Panc1 (cell line): Measurements from ENCODE around the gene PPIE. TPM values are rescaled to one million over a fixed set of nuclear protein-coding genes. Genes with fewer than 3 reads are reported as not detected.

ENCODE experiments used
- ATAC-seq: fragments of 200-7000 bp; cut with Tn5 transposase; 2 replicates; pipeline ENCODE4 v1.9.1; 2020; ENCODE audit warnings: mild to moderate bottlenecking, moderate library complexity
- BruUV-seq: library from RNA; stranded (reverse); fragments of 400-500 nt; replicated peaks from 2 replicates; lab custom pipeline; 2021; lab: Mats Ljungman, UMichigan
- CTCF ChIA-PET: fragments of 300-600 bp; sonication (Branson Sonifier 250); formaldehyde crosslinking; loops from one replicate; lab custom pipeline; 2022; ENCODE audit warnings: antibody characterized with exemption; lab: Charles Lee
- POLR2A ChIA-PET: fragments of 300-600 bp; sonication (Branson Sonifier 250); formaldehyde crosslinking; loops from one replicate; lab custom pipeline; 2022; ENCODE audit warnings: antibody characterized with exemption; lab: Charles Lee
- DNase-seq: peaks from one replicate; pipeline ENCODE4 v3.0.0-alpha.2; 2010; ENCODE audit warnings: low read depth, low spot score
- H3K27ac ChIP-seq: 2 replicates; pipeline ENCODE4 v1.5.1; 2011; ENCODE audit warnings: mild to moderate bottlenecking, low read length, inconsistent platforms
- H3K27me3 ChIP-seq: fragments of 200-500 bp; sonication (Bioruptor generic); 2 replicates; pipeline ENCODE4 v1.6.0; 2014; ENCODE audit warnings: low read length, inconsistent platforms; ENCODE audit not compliant: control insufficient read depth, insufficient read depth
- H3K36me3 ChIP-seq: fragments of 200-500 bp; sonication (Bioruptor generic); 2 replicates; pipeline ENCODE4 v1.5.1; 2014; ENCODE audit warnings: inconsistent platforms, mild to moderate bottlenecking, low read length, moderate library complexity; ENCODE audit not compliant: control insufficient read depth, insufficient read depth
- H3K4me1 ChIP-seq: 2 replicates; pipeline ENCODE4 v1.5.1; 2011; ENCODE audit warnings: inconsistent platforms, mild to moderate bottlenecking, low read length, moderate library complexity; ENCODE audit not compliant: control insufficient read depth, insufficient read depth
- H3K4me3 ChIP-seq, 2 experiments: 2 replicates each; pipeline ENCODE4 v1.5.1; 2011 to 2012; ENCODE audit warnings: low read depth in 2 of 2, low read length in 2 of 2, mild to moderate bottlenecking in 2 of 2, inconsistent platforms in 1 of 2, moderate library complexity in 1 of 2
- H3K9me3 ChIP-seq: fragments of 200-500 bp; sonication (Bioruptor generic); 2 replicates; pipeline ENCODE4 v1.5.1; 2014; ENCODE audit warnings: low read depth, mild to moderate bottlenecking, inconsistent platforms, low read length, moderate library complexity; ENCODE audit not compliant: control insufficient read depth, insufficient read depth
- POLR2AphosphoS5 ChIP-seq: IDR thresholded peaks from 2 replicates; pipeline ENCODE4 v1.6.1; 2012; ENCODE audit warnings: mild to moderate bottlenecking, low read depth, low read length, moderate library complexity
- SIN3A ChIP-seq: IDR thresholded peaks from 2 replicates; pipeline ENCODE4 v1.6.1; 2012; ENCODE audit warnings: low read depth, mild to moderate bottlenecking, low read length, moderate library complexity, borderline replicate concordance; ENCODE audit not compliant: insufficient read depth
- TCF7L2 ChIP-seq: IDR thresholded peaks from 2 replicates; pipeline ENCODE4 v1.6.1; 2011; ENCODE audit warnings: mild to moderate bottlenecking, low read depth, low read length, inconsistent platforms
- in situ Hi-C: cut with HindIII; loops from 2 replicates; pipeline ENCODE4 v1.10.0; 2016; ENCODE audit warnings: low sequenced_read_pairs, low pct_unique_long_range_greater_than_20kb
- intact Hi-C: fragments of 100-400 bp; cut with micrococcal nuclease; formaldehyde crosslinking; loops from one replicate; pipeline ENCODE4 v1.10.0; 2022; ENCODE audit not compliant: unreplicated experiment
- total RNA-seq: library from RNA; stranded (reverse); gene quantifications from one replicate; pipeline ENCODE4 v1.2.1, GENCODE V29; 2021; ENCODE audit not compliant: unreplicated experiment
- TF ChIP-seq, protein P1 (sequence below), 2 experiments: IDR thresholded peaks; 2 replicates each; pipeline ENCODE4 v1.6.1; 2011 to 2012; ENCODE audit warnings: low read depth in 2 of 2, control low read depth in 1 of 2, low read length in 1 of 2, mild to moderate bottlenecking in 1 of 2, moderate library complexity in 1 of 2; ENCODE audit not compliant: insufficient read depth in 1 of 2
- TF ChIP-seq, protein P2 (sequence below): fragments of 450-650 bp; IDR thresholded peaks from 2 replicates; pipeline ENCODE4 v1.5.1; 2017; ENCODE audit warnings: mild to moderate bottlenecking

The PPIE gene
- total RNA-seq, 1 experiment from 2014 or later = 53.0 TPM

DNA sequence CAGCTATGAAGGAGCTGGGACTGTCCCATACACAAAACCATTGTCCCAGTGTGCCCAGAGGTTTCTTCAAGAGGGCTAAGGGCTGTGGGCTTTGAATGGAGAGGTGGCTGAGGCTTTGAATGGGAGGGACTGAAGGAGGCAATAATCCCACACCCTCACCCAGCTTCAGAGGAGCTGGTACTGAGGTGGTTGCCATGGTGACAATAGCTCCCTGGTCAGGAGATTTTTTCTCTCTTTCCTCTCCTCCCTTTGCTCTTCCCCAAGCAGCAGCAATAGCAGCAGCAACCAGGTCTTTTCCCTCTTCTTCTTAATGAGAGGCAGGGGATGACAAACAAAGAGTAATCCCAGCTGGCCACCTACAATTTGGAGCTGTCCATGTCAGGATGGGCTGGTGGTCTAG, 49.0 kb upstream of the PPIE start:
- Histone ChIP-seq H3K36me3 (no peaks in the 10 kb centered on the region), H3K4me1 (peaks cover 3% of the 10 kb centered on the region; the same call in 1 of the 2 replicates), H3K27me3 (peaks cover 14% of the 10 kb centered on the region), H3K9me3 (no peaks in the 10 kb centered on the region), H3K27ac (no peak overlapping the region), H3K4me3 (no peak overlapping the region)
- BruUV-seq = no TSS peak
- ATAC-seq (no peak), DNase-seq (no peak)
- TF ChIP-seq, protein P1, sequence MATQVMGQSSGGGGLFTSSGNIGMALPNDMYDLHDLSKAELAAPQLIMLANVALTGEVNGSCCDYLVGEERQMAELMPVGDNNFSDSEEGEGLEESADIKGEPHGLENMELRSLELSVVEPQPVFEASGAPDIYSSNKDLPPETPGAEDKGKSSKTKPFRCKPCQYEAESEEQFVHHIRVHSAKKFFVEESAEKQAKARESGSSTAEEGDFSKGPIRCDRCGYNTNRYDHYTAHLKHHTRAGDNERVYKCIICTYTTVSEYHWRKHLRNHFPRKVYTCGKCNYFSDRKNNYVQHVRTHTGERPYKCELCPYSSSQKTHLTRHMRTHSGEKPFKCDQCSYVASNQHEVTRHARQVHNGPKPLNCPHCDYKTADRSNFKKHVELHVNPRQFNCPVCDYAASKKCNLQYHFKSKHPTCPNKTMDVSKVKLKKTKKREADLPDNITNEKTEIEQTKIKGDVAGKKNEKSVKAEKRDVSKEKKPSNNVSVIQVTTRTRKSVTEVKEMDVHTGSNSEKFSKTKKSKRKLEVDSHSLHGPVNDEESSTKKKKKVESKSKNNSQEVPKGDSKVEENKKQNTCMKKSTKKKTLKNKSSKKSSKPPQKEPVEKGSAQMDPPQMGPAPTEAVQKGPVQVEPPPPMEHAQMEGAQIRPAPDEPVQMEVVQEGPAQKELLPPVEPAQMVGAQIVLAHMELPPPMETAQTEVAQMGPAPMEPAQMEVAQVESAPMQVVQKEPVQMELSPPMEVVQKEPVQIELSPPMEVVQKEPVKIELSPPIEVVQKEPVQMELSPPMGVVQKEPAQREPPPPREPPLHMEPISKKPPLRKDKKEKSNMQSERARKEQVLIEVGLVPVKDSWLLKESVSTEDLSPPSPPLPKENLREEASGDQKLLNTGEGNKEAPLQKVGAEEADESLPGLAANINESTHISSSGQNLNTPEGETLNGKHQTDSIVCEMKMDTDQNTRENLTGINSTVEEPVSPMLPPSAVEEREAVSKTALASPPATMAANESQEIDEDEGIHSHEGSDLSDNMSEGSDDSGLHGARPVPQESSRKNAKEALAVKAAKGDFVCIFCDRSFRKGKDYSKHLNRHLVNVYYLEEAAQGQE (IDR thresholded peaks at IDR 0.05; ENCODE audit: insufficient read depth in 1 of 2, low read depth in 2 of 2, low read length in 1 of 2) = no peak
- no peak for TF ChIP-seq SIN3A
- no peak for TF ChIP-seq TCF7L2
- TF ChIP-seq, protein P2, sequence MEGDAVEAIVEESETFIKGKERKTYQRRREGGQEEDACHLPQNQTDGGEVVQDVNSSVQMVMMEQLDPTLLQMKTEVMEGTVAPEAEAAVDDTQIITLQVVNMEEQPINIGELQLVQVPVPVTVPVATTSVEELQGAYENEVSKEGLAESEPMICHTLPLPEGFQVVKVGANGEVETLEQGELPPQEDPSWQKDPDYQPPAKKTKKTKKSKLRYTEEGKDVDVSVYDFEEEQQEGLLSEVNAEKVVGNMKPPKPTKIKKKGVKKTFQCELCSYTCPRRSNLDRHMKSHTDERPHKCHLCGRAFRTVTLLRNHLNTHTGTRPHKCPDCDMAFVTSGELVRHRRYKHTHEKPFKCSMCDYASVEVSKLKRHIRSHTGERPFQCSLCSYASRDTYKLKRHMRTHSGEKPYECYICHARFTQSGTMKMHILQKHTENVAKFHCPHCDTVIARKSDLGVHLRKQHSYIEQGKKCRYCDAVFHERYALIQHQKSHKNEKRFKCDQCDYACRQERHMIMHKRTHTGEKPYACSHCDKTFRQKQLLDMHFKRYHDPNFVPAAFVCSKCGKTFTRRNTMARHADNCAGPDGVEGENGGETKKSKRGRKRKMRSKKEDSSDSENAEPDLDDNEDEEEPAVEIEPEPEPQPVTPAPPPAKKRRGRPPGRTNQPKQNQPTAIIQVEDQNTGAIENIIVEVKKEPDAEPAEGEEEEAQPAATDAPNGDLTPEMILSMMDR = no peak
- TF ChIP-seq POLR2AphosphoS5 = no peak
- POLR2A ChIA-PET = no interaction called here
- in situ Hi-C loops (no loop called here), intact Hi-C loops (no loop called here)
- CTCF ChIA-PET = interaction anchor here (0.6 to 0.7 kb wide), 2 partner anchors 23 to 290 kb away, joined by 3 read pairs; no protein-coding TSS in a partner anchor

DNA sequence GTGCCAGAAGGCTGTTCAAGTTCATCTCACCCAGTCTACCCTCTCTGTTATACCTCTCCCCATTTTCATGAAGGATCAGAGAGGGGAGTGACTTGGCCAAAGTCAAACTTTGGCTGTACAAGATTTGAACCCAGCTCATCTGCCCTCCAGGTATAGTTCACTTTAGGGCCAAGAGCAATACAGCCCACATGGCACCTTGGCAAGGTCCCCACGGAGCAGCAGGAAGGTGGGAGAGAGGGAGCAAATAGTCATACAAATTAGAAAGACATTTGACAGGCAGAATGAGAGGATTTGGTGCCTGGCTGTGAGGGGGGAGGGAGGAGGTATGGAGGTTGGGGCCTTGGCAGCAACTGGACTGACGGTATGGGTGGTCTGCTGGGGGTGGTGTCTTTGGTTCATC, 48.5 kb upstream of the PPIE start:
- no peak overlapping the region for H3K4me3 ChIP-seq
- H3K27me3 ChIP-seq = peaks cover 14% of the 10 kb centered on the region
- no peak for ATAC-seq
- in situ Hi-C loops (no loop called here), intact Hi-C loops (no loop called here)
- ChIA-PET CTCF (no interaction called here), POLR2A (no interaction called here)
- no peak overlapping the region for H3K27ac ChIP-seq
- no peaks in the 10 kb centered on the region for H3K9me3 ChIP-seq
- peaks cover 3% of the 10 kb centered on the region; the same call in 1 of the 2 replicates for H3K4me1 ChIP-seq
- no peaks in the 10 kb centered on the region for H3K36me3 ChIP-seq
- BruUV-seq = no TSS peak
- no peak for DNase-seq
- TF ChIP-seq, protein P1 (IDR thresholded peaks at IDR 0.05; ENCODE audit: insufficient read depth in 1 of 2, low read depth in 2 of 2, low read length in 1 of 2) = no peak
- TF ChIP-seq TCF7L2 (no peak), SIN3A (no peak)
- TF ChIP-seq, protein P2 = no peak
